Ammon's horn (tissue), 1 donor: ENCODE results near the gene SLC4A4.
"Not testable (repeated sequence)": the region's sequence is repeated elsewhere in the genome, so short reads cannot be mapped to it uniquely, and the experiment has no call there.

Experiments
- DNase-seq: peaks from one replicate; pipeline ENCODE4 v3.0.0-alpha.2; 2016; ENCODE audit warnings: low spot score

SLC4A4 gene

GRCh38 chr4:71408961-71409360 is 70.1 kb downstream of the SLC4A4 start:
- DNase-seq, result not testable (repeated sequence)

- DNase-seq, result no peak
Measured at GRCh38 chr4:71411981-71412380, 73.2 kb downstream of the SLC4A4 start.

- no peak for DNase-seq
Measured at GRCh38 chr4:71415491-71415890, 76.7 kb downstream of the SLC4A4 start.

GRCh38 chr4:71417150-71417549 is 78.3 kb downstream of the SLC4A4 start:
- DNase-seq, result no peak

- no peak for DNase-seq
Measured at GRCh38 chr4:71426381-71427042, 87.7 kb downstream of the SLC4A4 start.

- DNase-seq, result no peak
Measured at GRCh38 chr4:71429106-71429505, 90.3 kb downstream of the SLC4A4 start.

GRCh38 chr4:71429962-71430361 is 91.1 kb downstream of the SLC4A4 start:
- DNase-seq, result no peak

- DNase-seq, result no peak
Measured at GRCh38 chr4:71430609-71431008, 91.8 kb downstream of the SLC4A4 start.

- DNase-seq, result no peak
Measured at GRCh38 chr4:71440612-71441011, 101.8 kb downstream of the SLC4A4 start.

- no peak for DNase-seq
Measured at GRCh38 chr4:71441186-71442169, 102.7 kb downstream of the SLC4A4 start.

GRCh38 chr4:71442336-71442735 is 103.5 kb downstream of the SLC4A4 start:
- DNase-seq, result no peak

GRCh38 chr4:71444395-71444794 is 105.6 kb downstream of the SLC4A4 start:
- DNase-seq, result no peak

GRCh38 chr4:71445811-71446210 is 107.0 kb downstream of the SLC4A4 start:
- DNase-seq, result no peak

GRCh38 chr4:71446479-71447081 is 107.8 kb downstream of the SLC4A4 start:
- DNase-seq, result no peak

- no peak for DNase-seq
Measured at GRCh38 chr4:71449040-71449439, 110.2 kb downstream of the SLC4A4 start.

GRCh38 chr4:71449878-71450277 is 111.1 kb downstream of the SLC4A4 start:
- DNase-seq, result no peak

GRCh38 chr4:71453531-71453930 is 114.7 kb downstream of the SLC4A4 start:
- DNase-seq, result peak; percentile 29

GRCh38 chr4:71456841-71457240 is 118.0 kb downstream of the SLC4A4 start:
- peak; percentile 72 for DNase-seq

- no peak for DNase-seq
Measured at GRCh38 chr4:71460371-71460770, 121.6 kb downstream of the SLC4A4 start.

- no peak for DNase-seq
Measured at GRCh38 chr4:71461422-71461821, 122.6 kb downstream of the SLC4A4 start.

GRCh38 chr4:71466775-71467174 is 128.0 kb downstream of the SLC4A4 start:
- no peak for DNase-seq

- DNase-seq, result no peak
Measured at GRCh38 chr4:71468116-71468710, 129.4 kb downstream of the SLC4A4 start.
